GM12892 (cell line): ENCODE data around the gene ATP13A3.

Source experiments
- POLR2A ChIP-seq: IDR thresholded peaks from 2 replicates; pipeline ENCODE4 v1.6.1; 2011; ENCODE audit warnings: low read depth, low read length, control low read depth
- TAF1 ChIP-seq: IDR thresholded peaks from 2 replicates; pipeline ENCODE4 v1.6.1; 2011; ENCODE audit warnings: low read depth, mild to moderate bottlenecking, control low read depth, low read length, borderline replicate concordance

GRCh38 chr3:194367992-194368841 lies 118.6 kb downstream of the ATP13A3 start:
- TF ChIP-seq POLR2A (no peak), TAF1 (no peak)
